Duodenal mucosa (tissue), 2 donors: Measurements from ENCODE around the gene ANO7.

ENCODE experiments used
- H3K27ac ChIP-seq: one replicate; pipeline ENCODE4 v1.7.0; 2013; ENCODE audit warnings: low read depth, low read length
- H3K27me3 ChIP-seq, 2 donors: one replicate each; pipeline ENCODE4 v1.7.0; 2013; ENCODE audit warnings: low read length in 2 of 2, control low read depth in 1 of 2; ENCODE audit not compliant: insufficient read depth in 2 of 2, control insufficient read depth in 1 of 2
- H3K36me3 ChIP-seq, 2 donors: one replicate each; pipeline ENCODE4 v1.7.0; 2013; ENCODE audit warnings: low read length in 2 of 2, control low read depth in 1 of 2; ENCODE audit not compliant: insufficient read depth in 2 of 2, control insufficient read depth in 1 of 2
- H3K4me1 ChIP-seq, 2 donors: one replicate each; pipeline ENCODE4 v1.7.0; 2013; ENCODE audit warnings: low read length in 2 of 2, control low read depth in 1 of 2; ENCODE audit not compliant: insufficient read depth in 2 of 2, control insufficient read depth in 1 of 2
- H3K4me3 ChIP-seq, 2 donors: one replicate each; pipeline ENCODE4 v1.7.0; 2013; ENCODE audit warnings: low read length in 2 of 2, low read depth in 1 of 2
- H3K9ac ChIP-seq, 2 donors: one replicate each; pipeline ENCODE4 v1.7.0; 2013; ENCODE audit warnings: low read length in 2 of 2, low read depth in 1 of 2
- H3K9me3 ChIP-seq, 2 donors: one replicate each; pipeline ENCODE4 v1.7.0; 2013; ENCODE audit warnings: low read length in 2 of 2, control low read depth in 1 of 2; ENCODE audit not compliant: control insufficient read depth in 1 of 2

ANO7 gene

DNA sequence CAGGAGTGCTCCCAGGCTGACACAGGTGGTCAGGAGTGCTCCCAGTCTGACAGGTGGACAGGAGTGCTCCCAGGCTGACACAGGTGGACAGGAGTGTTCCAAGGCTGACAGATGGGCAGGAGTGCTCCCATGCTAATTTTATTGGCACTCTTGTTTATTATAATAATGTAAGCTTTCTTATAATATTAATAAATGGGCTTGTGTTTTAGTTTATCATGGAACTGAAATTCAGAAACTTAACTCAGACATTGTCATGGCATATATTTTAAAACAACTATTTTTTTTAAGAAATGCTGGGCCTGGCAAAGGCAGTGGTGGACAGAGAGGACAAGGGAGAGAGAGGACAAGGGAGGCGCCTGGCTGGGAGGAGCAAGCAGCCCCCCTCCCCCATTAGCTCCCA lies 18.7 kb downstream of the ANO7 start:
- Histone ChIP-seq H3K27me3 (no peaks in the 10 kb centered on the region), H3K9ac (no peak overlapping the region), H3K36me3 (no peaks in the 10 kb centered on the region), H3K4me3 (no peak overlapping the region), H3K27ac (no peak overlapping the region), H3K4me1 (peaks cover 6 to 11% of the 10 kb centered on the region in 2 donors), H3K9me3 (no peaks in the 10 kb centered on the region)

DNA sequence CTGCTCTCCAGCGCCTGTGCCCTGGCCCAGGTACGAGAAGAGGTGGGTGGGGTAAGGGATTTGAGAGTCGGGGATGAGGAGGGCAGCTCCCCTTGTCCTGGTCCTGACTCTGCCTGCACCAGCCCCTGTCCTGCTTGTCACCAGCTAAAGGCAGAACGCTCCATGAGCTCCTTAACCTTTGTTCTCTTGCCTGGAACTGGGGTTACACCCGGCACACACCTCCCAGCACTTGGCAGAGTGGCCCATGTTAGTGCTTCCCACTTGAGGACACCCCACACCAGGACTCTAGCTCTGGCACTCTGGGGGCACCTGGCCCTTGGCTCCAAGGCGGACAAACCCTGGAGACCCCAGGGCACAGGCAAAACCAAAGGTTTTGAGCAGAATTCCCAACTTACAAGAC lies 19.2 kb downstream of the ANO7 start:
- Histone ChIP-seq H3K4me1 (peaks cover 6 to 11% of the 10 kb centered on the region in 2 donors), H3K9ac (no peak overlapping the region)

DNA sequence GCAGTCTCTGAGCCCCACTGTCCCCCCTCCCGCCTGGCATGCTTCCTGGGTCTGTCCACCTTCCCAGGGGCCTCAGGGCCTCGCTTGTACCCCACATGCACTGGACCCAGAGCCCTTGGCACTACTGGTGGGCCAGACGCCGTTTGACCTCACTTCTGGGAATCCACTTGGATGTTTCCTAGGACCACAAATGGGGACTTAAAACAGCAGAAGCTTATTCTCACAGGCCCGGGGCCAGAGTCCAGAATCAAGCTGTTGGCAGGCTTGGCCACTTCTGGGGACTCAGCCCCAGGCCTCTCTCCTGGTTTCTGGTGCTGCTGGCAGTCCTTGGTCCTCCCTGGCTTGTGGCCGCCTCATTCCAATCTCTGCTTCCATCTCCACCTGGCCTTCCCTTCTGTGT lies 19.6 kb downstream of the ANO7 start:
- no peak overlapping the region for H3K4me3 ChIP-seq
- no peaks in the 10 kb centered on the region for H3K36me3 ChIP-seq
- H3K27me3 ChIP-seq: no peaks in the 10 kb centered on the region
- no peak overlapping the region for H3K27ac ChIP-seq
- no peaks in the 10 kb centered on the region for H3K9me3 ChIP-seq
- H3K4me1 ChIP-seq: peaks cover 6 to 11% of the 10 kb centered on the region in 2 donors
- H3K9ac ChIP-seq: no peak overlapping the region

More for the DNA sequence above, 19.2 kb downstream of the ANO7 start:
- Histone ChIP-seq H3K4me3 (no peak overlapping the region), H3K27ac (no peak overlapping the region), H3K9me3 (no peaks in the 10 kb centered on the region), H3K27me3 (no peaks in the 10 kb centered on the region), H3K36me3 (no peaks in the 10 kb centered on the region)

DNA sequence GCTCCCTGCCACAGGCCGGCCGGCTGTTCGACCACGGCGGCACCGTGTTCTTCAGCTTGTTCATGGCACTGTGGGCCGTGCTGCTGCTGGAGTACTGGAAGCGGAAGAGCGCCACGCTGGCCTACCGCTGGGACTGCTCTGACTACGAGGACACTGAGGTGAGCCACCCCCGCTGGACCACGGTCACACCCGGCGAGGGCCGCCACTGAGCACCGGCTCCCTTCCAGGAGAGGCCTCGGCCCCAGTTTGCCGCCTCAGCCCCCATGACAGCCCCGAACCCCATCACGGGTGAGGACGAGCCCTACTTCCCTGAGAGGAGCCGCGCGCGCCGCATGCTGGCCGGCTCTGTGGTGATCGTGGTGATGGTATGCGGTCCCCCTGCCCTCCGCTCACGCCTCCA lies 20.8 kb downstream of the ANO7 start:
- Histone ChIP-seq H3K4me3 (no peak overlapping the region), H3K4me1 (peaks cover 6 to 11% of the 10 kb centered on the region in 2 donors), H3K9me3 (no peaks in the 10 kb centered on the region), H3K27ac (no peak overlapping the region), H3K27me3 (no peaks in the 10 kb centered on the region), H3K9ac (no peak overlapping the region), H3K36me3 (no peaks in the 10 kb centered on the region)

DNA sequence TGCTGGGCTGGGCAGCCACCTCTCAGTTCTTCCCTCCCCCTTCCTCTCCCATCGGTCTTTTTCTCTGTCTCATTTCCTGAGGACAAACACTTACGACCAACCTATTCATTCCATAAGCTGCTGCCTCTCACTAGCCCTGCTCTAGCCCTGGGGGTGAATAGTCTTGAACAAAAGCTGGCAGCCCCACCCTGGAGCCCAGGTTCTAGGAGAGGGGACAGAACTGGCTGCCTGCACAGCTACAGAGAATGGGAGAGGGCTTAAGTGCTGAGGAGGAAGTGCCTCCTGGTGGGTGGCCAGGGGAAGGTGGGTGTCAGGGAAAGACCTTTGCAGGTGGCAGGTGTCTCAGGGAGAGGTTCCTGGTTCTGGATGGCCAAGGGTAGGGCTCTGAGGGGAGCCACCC lies 22.8 kb downstream of the ANO7 start:
- Histone ChIP-seq H3K9me3 (no peaks in the 10 kb centered on the region), H3K27me3 (no peaks in the 10 kb centered on the region), H3K36me3 (no peaks in the 10 kb centered on the region), H3K27ac (no peak overlapping the region), H3K9ac (no peak overlapping the region), H3K4me3 (no peak overlapping the region), H3K4me1 (peaks cover 6 to 11% of the 10 kb centered on the region in 2 donors)

DNA sequence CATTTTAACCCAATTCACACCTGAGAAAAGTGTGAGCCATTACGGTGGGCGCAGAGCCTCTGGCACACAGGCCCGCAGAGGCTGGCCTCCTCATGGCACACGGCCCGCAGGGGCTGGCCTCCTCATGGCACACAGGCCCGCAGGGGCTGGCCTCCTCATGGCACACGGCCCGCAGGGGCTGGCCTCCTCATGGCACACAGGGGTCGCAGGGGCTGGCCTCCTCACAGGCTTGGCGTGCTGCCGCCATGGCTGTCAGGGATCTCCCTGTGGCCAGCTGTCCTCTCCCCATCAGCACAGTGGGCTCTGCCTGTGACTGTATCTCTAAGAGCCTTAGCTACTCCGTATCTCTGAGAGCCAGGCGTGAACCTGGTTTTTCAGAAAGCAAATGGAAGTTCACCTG lies 24.6 kb downstream of the ANO7 start:
- no peaks in the 10 kb centered on the region for H3K27me3 ChIP-seq

DNA sequence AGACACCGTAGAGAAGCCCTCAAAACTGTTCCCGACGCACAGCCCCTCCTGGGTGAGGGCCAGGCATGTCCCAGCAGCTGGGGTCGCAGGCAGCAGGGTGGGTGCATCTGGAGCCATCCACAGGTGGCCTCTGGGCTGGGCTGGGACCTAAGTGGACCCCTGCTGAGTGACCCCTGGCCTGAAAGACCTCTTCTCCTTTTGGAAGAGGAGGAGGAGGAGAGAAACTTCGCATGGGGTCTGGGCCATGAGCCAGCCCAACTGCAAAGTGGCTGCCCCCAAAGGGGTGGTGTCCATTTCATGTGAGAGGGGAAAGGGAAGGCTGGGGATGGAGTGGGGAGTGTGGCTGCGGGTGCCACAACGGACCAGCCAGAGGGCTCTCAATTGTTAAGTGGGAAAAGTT lies 25.1 kb downstream of the ANO7 start:
- Histone ChIP-seq H3K36me3 (no peaks in the 10 kb centered on the region), H3K9me3 (no peaks in the 10 kb centered on the region), H3K27ac (no peak overlapping the region), H3K27me3 (no peaks in the 10 kb centered on the region), H3K9ac (no peak overlapping the region), H3K4me1 (peaks cover 0 to 1% of the 10 kb centered on the region in 2 donors), H3K4me3 (no peak overlapping the region)

More for the DNA sequence above, 24.6 kb downstream of the ANO7 start:
- H3K27ac ChIP-seq: no peak overlapping the region
- peaks cover 0 to 2% of the 10 kb centered on the region in 2 donors for H3K4me1 ChIP-seq
- H3K9ac ChIP-seq: no peak overlapping the region
- H3K9me3 ChIP-seq: no peaks in the 10 kb centered on the region
- no peaks in the 10 kb centered on the region for H3K36me3 ChIP-seq
- no peak overlapping the region for H3K4me3 ChIP-seq

DNA sequence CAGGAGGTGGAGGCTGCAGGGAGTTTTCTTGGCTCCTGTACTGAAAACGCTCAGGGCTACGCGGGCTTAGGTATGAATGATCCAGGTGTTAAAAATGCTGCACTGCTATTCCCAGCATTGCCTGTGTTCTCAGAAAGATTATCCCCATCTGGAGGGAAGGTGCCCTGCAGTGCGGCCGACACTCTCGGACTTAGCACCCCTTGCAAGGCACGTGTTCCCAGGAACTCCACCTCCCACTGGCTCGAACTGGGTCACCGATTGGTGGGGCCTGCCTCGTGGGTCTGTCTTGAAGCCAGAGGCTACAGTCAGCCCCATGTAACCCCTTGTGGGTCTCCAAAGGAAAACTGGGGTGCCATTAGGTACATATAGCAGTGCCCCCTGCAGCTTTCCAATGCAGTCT lies 25.7 kb downstream of the ANO7 start:
- H3K4me1 ChIP-seq: peaks cover 4 to 7% of the 10 kb centered on the region in 2 donors
- no peak overlapping the region for H3K27ac ChIP-seq
- H3K4me3 ChIP-seq: no peak overlapping the region
- no peaks in the 10 kb centered on the region for H3K27me3 ChIP-seq
- H3K36me3 ChIP-seq: no peaks in the 10 kb centered on the region
- no peak overlapping the region for H3K9ac ChIP-seq
- no peaks in the 10 kb centered on the region for H3K9me3 ChIP-seq

DNA sequence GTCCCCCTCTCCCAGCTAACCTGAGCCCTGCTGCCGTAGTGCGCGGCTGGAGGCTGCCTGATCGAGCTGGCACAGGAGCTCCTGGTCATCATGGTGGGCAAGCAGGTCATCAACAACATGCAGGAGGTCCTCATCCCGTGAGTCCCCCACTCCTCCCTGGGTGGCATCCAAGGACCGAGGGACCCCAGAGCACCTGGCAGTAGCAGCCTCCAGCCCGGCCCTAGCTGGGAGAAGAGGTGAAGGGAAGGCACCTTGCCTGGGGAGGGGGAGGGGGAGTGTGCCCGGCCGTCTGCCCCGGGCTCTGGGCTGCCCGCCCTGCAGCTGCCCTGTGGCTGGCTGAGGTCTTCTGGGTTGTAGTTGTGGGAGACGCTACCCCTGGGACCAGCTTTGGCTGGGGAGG lies 26.3 kb downstream of the ANO7 start:
- no peak overlapping the region for H3K4me3 ChIP-seq
- no peaks in the 10 kb centered on the region for H3K36me3 ChIP-seq
- no peaks in the 10 kb centered on the region for H3K9me3 ChIP-seq

DNA sequence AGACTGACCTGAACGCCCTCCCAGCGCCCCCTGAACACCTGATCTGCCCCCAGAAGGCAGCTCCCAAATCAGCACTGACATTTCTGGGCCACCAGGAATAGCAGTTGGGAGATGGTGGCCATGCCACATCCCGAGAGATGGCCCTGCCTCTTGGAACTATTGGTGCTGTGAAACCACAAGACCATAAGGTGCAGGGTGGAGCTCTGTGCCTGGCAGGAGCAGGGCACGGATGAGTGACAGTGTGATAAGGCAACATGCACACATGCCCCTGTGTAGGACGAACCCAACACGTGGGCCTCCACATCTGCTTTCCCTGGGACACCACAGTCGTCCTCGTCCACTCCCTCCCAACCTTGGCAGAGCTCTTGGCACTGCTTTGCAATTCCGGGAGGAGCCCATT lies 26.9 kb downstream of the ANO7 start:
- no peak overlapping the region for H3K9ac ChIP-seq
- H3K9me3 ChIP-seq: no peaks in the 10 kb centered on the region
- H3K4me3 ChIP-seq: no peak overlapping the region
- no peaks in the 10 kb centered on the region for H3K36me3 ChIP-seq
- no peak overlapping the region for H3K27ac ChIP-seq
- H3K27me3 ChIP-seq: no peaks in the 10 kb centered on the region
- peaks cover 4 to 7% of the 10 kb centered on the region in 2 donors for H3K4me1 ChIP-seq

More for the DNA sequence above, 26.3 kb downstream of the ANO7 start:
- Histone ChIP-seq H3K27me3 (no peaks in the 10 kb centered on the region), H3K9ac (no peak overlapping the region), H3K4me1 (peaks cover 4 to 7% of the 10 kb centered on the region in 2 donors), H3K27ac (no peak overlapping the region)

DNA sequence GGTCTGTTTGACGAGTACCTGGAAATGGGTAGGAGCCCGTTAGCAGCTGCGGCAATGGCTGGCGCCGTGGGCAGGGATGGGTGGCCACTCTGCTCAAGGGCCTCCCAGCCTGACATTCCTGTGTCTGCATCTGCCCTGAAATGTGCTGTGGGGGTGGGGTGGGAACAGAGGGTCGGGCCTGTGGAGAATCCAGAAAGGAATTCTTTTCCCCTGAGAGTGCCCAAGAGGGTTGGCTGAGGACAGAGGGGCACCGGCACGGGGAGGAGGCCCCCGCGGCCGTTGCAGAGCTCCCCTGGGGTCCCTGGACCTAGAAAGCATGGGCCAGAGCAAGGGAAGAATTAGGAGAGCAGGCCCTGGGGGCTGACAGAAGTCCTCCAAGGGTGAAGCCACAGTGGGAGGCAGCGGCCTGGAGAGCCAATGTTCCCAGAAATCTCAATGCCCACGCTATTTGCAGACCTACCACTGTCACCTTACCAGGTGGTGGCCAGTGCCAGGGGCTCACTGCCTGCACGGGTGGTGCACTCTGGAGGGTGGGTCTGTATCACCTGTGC lies 27.8 kb downstream of the ANO7 start:
- no peak overlapping the region for H3K27ac ChIP-seq
- no peaks in the 10 kb centered on the region for H3K9me3 ChIP-seq
- no peaks in the 10 kb centered on the region for H3K36me3 ChIP-seq

More for the DNA sequence above, 27.8 kb downstream of the ANO7 start:
- Histone ChIP-seq H3K4me3 (no peak overlapping the region), H3K9ac (no peak overlapping the region), H3K4me1 (peaks cover 4 to 7% of the 10 kb centered on the region in 2 donors), H3K27me3 (no peaks in the 10 kb centered on the region)
